BLaER1 (cell line): ENCODE results near the gene ANKRD10.
"Not testable (repeated sequence)": the region's sequence is repeated elsewhere in the genome, so short reads cannot be mapped to it uniquely, and the experiment has no call there.

Source experiments
- H3K27ac ChIP-seq: shearing (Covaris generic); formaldehyde crosslinking; 2 replicates; pipeline ENCODE4 v1.8.1; 2022
- H3K27me3 ChIP-seq: shearing (Covaris generic); formaldehyde crosslinking; 2 replicates; pipeline ENCODE4 v1.8.1; 2022
- H3K36me3 ChIP-seq: shearing (Covaris generic); formaldehyde crosslinking; 2 replicates; pipeline ENCODE4 v1.8.1; 2022
- H3K4me1 ChIP-seq: shearing (Covaris generic); formaldehyde crosslinking; 2 replicates; pipeline ENCODE4 v1.8.1; 2022
- H3K4me2 ChIP-seq: shearing (Covaris generic); formaldehyde crosslinking; 2 replicates; pipeline ENCODE4 v1.8.1; 2022
- H3K4me3 ChIP-seq: shearing (Covaris generic); formaldehyde crosslinking; 2 replicates; pipeline ENCODE4 v1.8.1; 2022
- H3K9ac ChIP-seq: shearing (Covaris generic); formaldehyde crosslinking; 2 replicates; pipeline ENCODE4 v1.8.1; 2022
- H3K9me3 ChIP-seq: shearing (Covaris generic); formaldehyde crosslinking; 2 replicates; pipeline ENCODE4 v1.8.1; 2022
- H4K20me1 ChIP-seq: shearing (Covaris generic); formaldehyde crosslinking; 2 replicates; pipeline ENCODE4 v1.8.1; 2022
- Cebpa-rat ChIP-seq: shearing (Covaris generic); IDR thresholded peaks from 2 replicates; pipeline ENCODE4 v1.8.1; 2022

ANKRD10 gene

DNA sequence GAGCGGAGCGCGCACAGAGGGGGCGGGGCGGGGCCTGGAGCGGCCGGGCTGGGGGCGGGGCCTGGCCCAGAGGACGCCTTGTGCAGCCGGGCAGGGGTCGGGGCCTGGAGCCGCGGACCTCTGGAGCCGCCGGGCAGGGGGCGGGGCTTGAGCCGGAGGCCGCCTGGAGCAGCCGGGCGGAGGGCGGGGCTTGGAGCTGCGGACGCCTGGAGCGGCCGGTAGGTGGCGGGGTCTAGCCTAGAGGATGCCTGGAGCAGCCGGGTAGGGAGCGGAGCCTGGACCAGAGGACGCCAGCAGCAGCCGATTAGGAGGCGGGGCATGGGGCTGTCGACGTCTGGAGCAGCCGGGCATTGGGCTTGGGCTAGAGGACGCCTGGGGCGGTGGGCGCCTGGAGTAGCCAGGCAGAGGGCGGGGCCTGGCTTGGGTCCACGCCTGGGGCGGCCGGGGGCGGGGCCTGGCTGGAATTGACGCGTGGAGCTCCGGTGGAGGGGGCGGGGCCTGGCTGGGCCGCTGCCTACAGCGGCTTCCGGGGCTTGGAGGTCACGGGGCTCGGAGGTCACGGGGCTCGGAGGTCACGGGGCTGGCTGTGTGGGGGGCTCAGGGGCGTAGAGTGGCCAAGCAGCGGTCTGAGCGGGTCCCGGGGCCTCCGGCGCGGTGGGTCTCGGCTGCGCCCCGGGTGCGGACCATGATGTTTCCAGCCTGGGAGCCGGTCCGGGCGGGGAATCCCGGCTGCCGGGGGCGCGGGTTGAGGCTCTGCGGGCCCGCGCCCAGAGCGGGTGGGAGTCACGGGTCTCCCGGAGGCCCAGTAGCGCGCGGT is at the start of gene ANKRD10:
Gene ANKRD10, minus strand, starts transcription at position 13 of the 817 bp plus-strand sequence. CDS start 135 bp downstream, outside the sequence.
- Histone ChIP-seq H3K4me1 (peaks cover 42% of the 10 kb centered on the region), H3K36me3 (peaks cover 15% of the 10 kb centered on the region), H3K9ac (peak within 1 kb of the TSS; percentile 98), H3K27me3 (no peaks in the 10 kb centered on the region), H3K27ac (peak within 1 kb of the TSS; percentile 99), H3K9me3 (no peaks in the 10 kb centered on the region), H3K4me2 (peak within 1 kb of the TSS; percentile 96), H4K20me1 (peaks cover 41% of the 10 kb centered on the region), H3K4me3 (peak within 1 kb of the TSS; percentile 89)
- no peak for TF ChIP-seq Cebpa-rat

DNA sequence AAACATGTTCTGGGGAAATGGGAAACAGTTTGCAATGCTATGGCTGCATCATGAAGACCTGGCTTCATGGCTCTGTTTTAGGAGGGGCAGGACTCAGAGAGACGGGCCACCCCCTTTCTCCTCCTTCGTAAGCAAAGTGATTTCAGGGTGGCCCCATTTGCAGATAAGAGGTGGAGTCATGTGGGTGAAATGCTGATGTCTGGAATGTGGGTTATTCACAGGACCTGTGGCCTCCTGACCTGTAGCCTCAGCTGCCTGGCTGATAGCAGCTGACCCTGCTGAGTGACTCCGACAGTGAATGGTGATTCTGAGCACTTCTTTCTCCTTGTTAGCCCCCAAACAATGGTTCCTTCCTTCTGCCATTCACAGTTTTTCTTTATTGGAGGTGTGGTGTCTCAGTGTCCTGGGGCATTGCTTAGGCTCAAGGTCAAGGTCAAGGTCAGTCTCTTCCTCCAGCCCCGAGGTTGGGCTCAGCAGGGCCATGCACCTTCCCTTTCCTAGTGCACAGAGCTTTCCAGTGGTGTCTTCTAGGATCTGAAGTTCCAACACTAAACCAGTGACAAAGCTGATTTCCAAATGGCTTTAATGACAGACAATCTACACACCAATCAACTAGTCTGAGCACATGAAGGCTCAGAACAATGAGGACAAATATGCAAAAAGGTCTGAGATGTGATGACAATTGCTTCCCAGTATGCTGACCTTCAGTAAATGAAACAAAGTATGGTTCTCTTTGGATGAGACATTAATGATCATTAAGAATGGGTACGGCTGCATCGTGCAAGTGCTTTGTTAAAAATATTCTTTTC is 49.6 kb upstream of the ANKRD10 start:
- Histone ChIP-seq H3K9ac (no peak overlapping the region), H3K27me3 (no peaks in the 10 kb centered on the region), H3K27ac (no peak overlapping the region), H3K4me2 (no peak overlapping the region), H3K9me3 (peaks cover 72% of the 10 kb centered on the region), H3K4me1 (no peaks in the 10 kb centered on the region), H3K4me3 (no peak overlapping the region), H4K20me1 (no peaks in the 10 kb centered on the region), H3K36me3 (0 out of 2 replicates have a peak, but pooled peaks cover 5% of the 10 kb centered on the region)
- no peak for TF ChIP-seq Cebpa-rat

DNA sequence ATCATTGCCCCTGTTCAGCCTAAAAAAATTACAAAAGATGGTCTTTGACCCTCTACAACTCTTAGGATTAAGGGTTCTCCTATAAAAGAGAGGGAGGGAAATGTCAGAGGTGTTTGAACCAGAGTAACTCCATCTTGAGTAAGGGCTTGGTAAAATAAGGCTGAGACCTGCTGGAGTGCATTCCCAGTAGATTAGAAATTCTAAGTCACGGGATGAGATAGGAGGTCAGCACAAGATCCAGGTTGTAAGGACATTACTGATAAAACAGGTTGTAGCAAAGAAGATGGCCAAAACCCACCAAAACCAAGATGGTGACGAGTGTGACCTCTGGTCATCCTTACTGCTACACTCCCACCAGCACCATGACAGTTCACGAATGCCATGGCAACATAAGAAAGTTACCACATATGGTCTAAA is 48.7 kb upstream of the ANKRD10 start:
- H4K20me1 ChIP-seq: no peaks in the 10 kb centered on the region
- H3K27ac ChIP-seq: no peak overlapping the region
- no peak overlapping the region for H3K4me3 ChIP-seq
- H3K36me3 ChIP-seq: 0 out of 2 replicates have a peak, but pooled peaks cover 5% of the 10 kb centered on the region
- no peak overlapping the region for H3K4me2 ChIP-seq
- no peaks in the 10 kb centered on the region for H3K27me3 ChIP-seq
- no peak for TF ChIP-seq Cebpa-rat
- H3K9me3 ChIP-seq: peaks cover 80% of the 10 kb centered on the region
- no peaks in the 10 kb centered on the region for H3K4me1 ChIP-seq
- no peak overlapping the region for H3K9ac ChIP-seq

DNA sequence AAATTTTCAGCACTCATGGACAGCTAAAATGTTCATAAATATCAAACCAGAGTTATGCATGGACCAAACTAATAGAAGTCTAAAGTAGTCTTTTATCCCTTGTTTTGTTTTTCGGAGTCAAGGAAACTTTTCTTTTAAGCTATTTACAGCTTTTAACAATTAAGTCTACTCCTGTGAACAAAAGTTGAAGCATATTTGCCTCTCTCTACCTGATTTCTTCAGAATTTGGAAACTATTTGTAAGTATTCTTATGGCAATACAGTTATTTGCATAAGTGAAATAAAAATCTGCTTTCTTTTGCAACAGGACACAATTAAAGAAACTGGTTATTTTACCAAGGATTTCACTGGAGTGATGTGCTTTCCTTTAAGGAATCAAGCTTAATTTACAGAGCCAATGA is 47.1 kb upstream of the ANKRD10 start:
- 0 out of 2 replicates have a peak, but pooled peaks cover 5% of the 10 kb centered on the region for H3K36me3 ChIP-seq
- no peaks in the 10 kb centered on the region for H3K4me1 ChIP-seq
- no peaks in the 10 kb centered on the region for H3K27me3 ChIP-seq
- H3K4me2 ChIP-seq: no peak overlapping the region
- H3K9ac ChIP-seq: no peak overlapping the region
- TF ChIP-seq Cebpa-rat: no peak
- no peak overlapping the region for H3K4me3 ChIP-seq
- no peak overlapping the region for H3K27ac ChIP-seq
- no peaks in the 10 kb centered on the region for H4K20me1 ChIP-seq
- peaks cover 86% of the 10 kb centered on the region for H3K9me3 ChIP-seq

DNA sequence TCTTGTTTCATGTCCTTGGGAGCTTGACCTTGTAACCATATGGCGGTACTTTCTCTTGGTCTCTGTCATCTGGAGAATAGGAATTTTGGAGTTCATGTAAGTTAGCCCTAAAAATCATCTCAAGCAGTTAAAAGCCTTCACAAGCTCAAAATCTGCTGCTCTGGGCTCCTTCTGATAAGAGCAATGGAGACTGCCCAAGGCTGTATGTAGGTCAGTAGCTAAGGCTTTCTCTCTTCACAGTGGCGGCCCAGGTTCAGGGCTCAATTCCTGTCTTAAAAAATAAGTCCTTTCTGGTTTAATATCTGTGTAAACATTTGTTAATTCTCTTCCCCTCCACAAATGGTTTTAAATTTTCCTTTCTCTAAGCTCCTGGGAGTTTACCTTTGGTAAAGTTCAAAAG is 45.3 kb upstream of the ANKRD10 start:
- Histone ChIP-seq H4K20me1 (no peaks in the 10 kb centered on the region), H3K36me3 (no peaks in the 10 kb centered on the region), H3K4me1 (peaks cover 2% of the 10 kb centered on the region; the same call in 1 of the 2 replicates), H3K27ac (no peak overlapping the region), H3K27me3 (no peaks in the 10 kb centered on the region), H3K9me3 (peaks cover 69% of the 10 kb centered on the region), H3K4me3 (no peak overlapping the region), H3K9ac (no peak overlapping the region), H3K4me2 (no peak overlapping the region)
- no peak for TF ChIP-seq Cebpa-rat

DNA sequence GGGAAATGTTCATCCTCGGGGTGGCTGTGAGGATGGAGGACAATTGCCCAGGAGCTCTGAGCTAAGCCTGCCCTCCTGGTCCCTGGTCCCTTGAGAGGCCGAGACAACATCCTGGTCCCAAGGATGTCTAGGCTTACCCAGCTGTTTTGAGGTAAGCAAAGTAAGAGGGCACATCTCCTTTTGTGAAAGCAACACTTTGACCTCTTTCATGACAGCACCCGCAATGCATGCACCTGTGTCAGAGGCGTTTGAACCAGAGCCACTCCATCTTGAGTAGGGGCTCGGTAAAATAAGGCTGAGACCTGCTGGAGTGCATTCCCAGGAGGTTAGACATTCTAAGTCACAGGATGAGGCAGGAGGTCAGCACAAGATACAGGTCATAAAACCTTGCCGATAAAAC is 43.1 kb upstream of the ANKRD10 start:
- H3K36me3 ChIP-seq: no peaks in the 10 kb centered on the region
- H3K4me1 ChIP-seq: peaks cover 13% of the 10 kb centered on the region; the same call in 1 of the 2 replicates
- no peaks in the 10 kb centered on the region for H4K20me1 ChIP-seq
- H3K4me3 ChIP-seq: no peak overlapping the region
- H3K4me2 ChIP-seq: no peak overlapping the region
- H3K9ac ChIP-seq: no peak overlapping the region
- H3K27me3 ChIP-seq: no peaks in the 10 kb centered on the region
- TF ChIP-seq Cebpa-rat: no peak
- peaks cover 49% of the 10 kb centered on the region for H3K9me3 ChIP-seq
- no peak overlapping the region for H3K27ac ChIP-seq

DNA sequence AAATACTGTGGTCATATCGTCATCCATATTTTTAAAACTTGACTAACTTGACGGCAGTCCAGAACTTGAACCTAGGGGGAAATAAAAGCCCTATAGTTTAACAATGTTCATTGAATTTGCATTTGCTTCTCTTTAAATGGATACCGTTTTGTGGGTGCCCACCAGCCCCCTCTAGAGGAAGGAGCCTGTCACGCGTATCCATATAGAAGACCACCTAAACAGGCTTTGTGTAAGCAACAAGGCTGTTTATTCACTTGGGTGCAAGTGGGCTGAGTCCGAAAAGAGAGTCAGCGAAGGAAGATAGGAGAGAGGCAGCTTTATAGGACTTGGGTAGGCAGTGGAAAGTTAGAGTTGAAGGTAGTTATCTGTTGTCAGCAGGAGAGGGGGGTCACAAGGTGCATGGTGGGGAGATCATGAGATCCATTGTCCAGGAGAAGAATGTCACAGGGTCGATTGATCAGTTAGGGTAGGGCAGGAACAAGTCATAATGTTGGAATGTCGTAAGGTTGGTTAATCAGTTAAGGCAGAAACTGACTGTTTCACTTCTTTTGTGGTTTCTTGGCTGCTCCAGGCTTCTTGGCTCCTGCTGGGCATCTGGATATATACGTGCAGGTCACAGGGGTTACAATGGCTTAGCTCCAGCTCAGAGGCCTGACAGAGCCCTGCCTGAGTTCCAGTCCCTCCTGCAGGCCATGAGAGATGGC is 42.5 kb upstream of the ANKRD10 start:
- H3K4me2 ChIP-seq: no peak overlapping the region
- no peaks in the 10 kb centered on the region for H4K20me1 ChIP-seq
- H3K4me1 ChIP-seq: peaks cover 15% of the 10 kb centered on the region; the same call in 1 of the 2 replicates
- H3K36me3 ChIP-seq: no peaks in the 10 kb centered on the region
- H3K9ac ChIP-seq: no peak overlapping the region
- H3K27ac ChIP-seq: no peak overlapping the region
- H3K27me3 ChIP-seq: no peaks in the 10 kb centered on the region
- peaks cover 45% of the 10 kb centered on the region for H3K9me3 ChIP-seq
- H3K4me3 ChIP-seq: no peak overlapping the region
- no peak for TF ChIP-seq Cebpa-rat

DNA sequence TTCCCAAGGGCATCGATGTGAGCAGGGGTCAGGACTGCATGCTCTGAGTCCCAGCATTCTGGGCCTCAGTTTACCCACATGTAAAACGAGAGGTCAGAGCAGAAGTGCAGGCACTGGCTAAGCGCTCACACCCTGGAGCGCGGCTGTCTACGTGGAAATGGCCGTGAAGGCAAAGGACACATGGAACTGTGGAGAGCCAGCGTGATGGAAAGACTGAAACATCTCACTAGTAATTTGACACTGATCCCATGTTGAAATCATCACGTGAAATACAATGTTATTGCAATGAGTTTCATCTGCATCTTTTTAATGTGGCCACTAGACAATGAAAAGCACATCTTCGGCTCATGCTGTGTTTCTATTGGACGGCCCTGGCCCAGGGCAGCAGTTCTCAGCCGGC is 41.3 kb upstream of the ANKRD10 start:
- not testable (repeated sequence) for H3K9ac ChIP-seq, H3K27me3 ChIP-seq, H3K4me3 ChIP-seq, H3K27ac ChIP-seq, H3K36me3 ChIP-seq, H3K4me2 ChIP-seq, H4K20me1 ChIP-seq
- Histone ChIP-seq H3K9me3 (peaks cover 34% of the 10 kb centered on the region), H3K4me1 (peaks cover 23% of the 10 kb centered on the region)

DNA sequence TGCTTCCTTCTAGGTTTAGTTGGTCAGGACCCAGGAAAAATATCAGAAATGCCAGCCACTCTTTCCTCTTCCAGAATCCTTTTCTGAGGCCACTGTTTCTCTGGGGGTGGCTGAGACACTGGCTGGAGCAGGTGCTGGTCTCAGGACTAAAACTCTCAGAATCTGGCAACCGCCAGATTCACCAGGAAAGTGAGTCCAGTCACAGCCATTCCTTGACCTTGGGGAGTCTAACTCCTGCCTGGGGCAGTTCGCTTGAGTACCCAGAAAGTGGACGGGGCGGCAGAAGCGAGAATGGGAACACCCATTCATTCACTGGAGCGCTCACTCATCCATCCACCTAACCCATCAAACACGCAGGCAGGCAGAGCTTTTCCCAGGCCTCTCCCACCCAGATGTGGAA is 40.7 kb upstream of the ANKRD10 start:
- H3K27ac ChIP-seq, H3K36me3 ChIP-seq, H3K4me2 ChIP-seq, H3K4me3 ChIP-seq, H3K27me3 ChIP-seq, H4K20me1 ChIP-seq, H3K9ac ChIP-seq: not testable (repeated sequence)
- Histone ChIP-seq H3K4me1 (peaks cover 29% of the 10 kb centered on the region), H3K9me3 (peaks cover 29% of the 10 kb centered on the region)

DNA sequence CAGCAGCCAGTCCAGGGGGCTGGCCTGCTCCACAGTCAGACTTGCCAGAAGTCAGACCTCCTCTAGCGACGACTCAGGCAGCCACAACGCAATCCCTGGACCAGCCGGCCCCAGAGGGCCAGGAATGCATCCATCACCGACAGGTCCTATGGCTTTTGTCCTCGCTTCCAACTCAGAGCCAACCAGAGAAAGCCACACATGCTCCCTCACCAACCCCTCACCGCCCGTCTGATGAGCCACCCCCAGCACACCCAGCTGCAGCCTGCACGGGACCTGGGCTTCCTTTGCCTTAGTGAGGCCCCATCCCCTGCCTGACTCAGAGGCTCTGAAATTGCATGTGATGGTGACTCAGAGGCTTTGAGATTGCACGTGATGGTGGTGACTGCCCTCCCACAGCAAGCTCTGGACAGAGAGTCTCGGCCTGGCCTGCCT is 40.2 kb upstream of the ANKRD10 start:
- H3K27me3 ChIP-seq, H3K9ac ChIP-seq, H3K27ac ChIP-seq, H3K36me3 ChIP-seq, H4K20me1 ChIP-seq, H3K4me3 ChIP-seq: not testable (repeated sequence)
- Histone ChIP-seq H3K4me1 (peaks cover 34% of the 10 kb centered on the region), H3K9me3 (peaks cover 24% of the 10 kb centered on the region), H3K4me2 (peak overlapping the region; percentile 17; the same call in 1 of the 2 replicates)

DNA sequence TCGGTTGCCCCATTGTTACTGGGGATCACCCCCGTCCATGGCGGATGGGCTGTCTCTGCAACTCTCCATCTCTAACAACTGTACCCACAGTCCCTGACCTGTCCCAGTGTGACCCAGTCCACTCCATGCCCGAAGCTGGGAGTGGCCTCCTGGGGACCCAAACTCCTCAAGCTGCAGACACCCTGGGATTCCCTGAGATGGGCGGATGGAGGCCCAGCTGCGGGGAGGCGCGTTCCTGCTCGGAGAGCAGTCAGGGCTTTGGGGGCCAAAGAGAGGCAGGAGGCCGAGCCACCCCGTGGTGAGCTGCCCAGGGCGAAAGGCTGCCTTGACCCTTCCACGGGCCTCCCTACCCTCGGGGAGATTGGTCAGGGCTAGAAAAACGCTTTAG is 39.7 kb upstream of the ANKRD10 start:
- H3K4me1 ChIP-seq: peaks cover 40% of the 10 kb centered on the region
- H3K27ac ChIP-seq, H3K9ac ChIP-seq: not testable (repeated sequence)

More for the DNA sequence above, 39.7 kb upstream of the ANKRD10 start:
- H3K36me3 ChIP-seq, H3K4me2 ChIP-seq, H3K4me3 ChIP-seq, H3K27me3 ChIP-seq, H4K20me1 ChIP-seq: not testable (repeated sequence)
- peaks cover 21% of the 10 kb centered on the region for H3K9me3 ChIP-seq
